HEK293 (cell line): Measurements from ENCODE around the gene HSP90AA1.

Experiments used
- CTCF ChIA-PET: fragments of 350-600 bp; formaldehyde crosslinking; extraction: SDS; loops from one replicate; lab custom pipeline; 2021; ENCODE audit warnings: antibody characterized with exemption; lab: Yijun Ruan, JAX
- POLR2A ChIA-PET: fragments of 300-600 bp; formaldehyde crosslinking; extraction: SDS; loops from one replicate; lab custom pipeline; 2020; ENCODE audit warnings: antibody characterized with exemption, inconsistent platforms; lab: Yijun Ruan, JAX
- H3K27ac ChIP-seq: fragments of 200-500 bp; sonication (Bioruptor generic); 2 replicates; pipeline ENCODE4 v1.5.1; 2014; ENCODE audit warnings: low read depth, low read length, control low read depth, inconsistent platforms; ENCODE audit errors: extremely low read depth
- H3K36me3 ChIP-seq, 2 experiments: fragments of 200-500 bp in 1 of 2; sonication (Bioruptor generic) in 1 of 2; 1 replicate in 1 of 2; 2 replicates in 1 of 2; pipeline ENCODE4 v1.5.1; 2014 to 2017; ENCODE audit warnings: inconsistent platforms in 2 of 2, low read length in 2 of 2; ENCODE audit not compliant: control insufficient read depth in 2 of 2, insufficient read depth in 1 of 2
- H3K4me1 ChIP-seq: fragments of 200-500 bp; sonication (Bioruptor generic); 2 replicates; pipeline ENCODE4 v1.5.1; 2014; ENCODE audit warnings: mild to moderate bottlenecking, low read length, inconsistent platforms; ENCODE audit not compliant: control insufficient read depth, insufficient read depth
- H3K4me3 ChIP-seq: 2 replicates; pipeline ENCODE4 v1.5.1; 2011; ENCODE audit warnings: low read depth, mild to moderate bottlenecking, control low read depth, low read length, moderate library complexity
- H3K9me3 ChIP-seq: fragments of 200-500 bp; sonication (Bioruptor generic); 2 replicates; pipeline ENCODE4 v1.5.1; 2014; ENCODE audit warnings: low read depth, low read length, inconsistent platforms; ENCODE audit not compliant: control insufficient read depth, insufficient read depth
- CTCF ChIP-seq: fragments of 450-650 bp; formaldehyde crosslinking; IDR thresholded peaks from 2 replicates; pipeline ENCODE4 v1.5.1; 2016; ENCODE audit warnings: missing biosample characterization, missing genetic modification characterization
- IKZF3 ChIP-seq: fragments of 450-650 bp; IDR thresholded peaks from 2 replicates; pipeline ENCODE4 v1.5.0; 2018; ENCODE audit warnings: missing biosample characterization, mild to moderate bottlenecking, missing genetic modification characterization, moderate library complexity
- OVOL3 ChIP-seq: fragments of 450-650 bp; formaldehyde crosslinking; IDR thresholded peaks from 2 replicates; pipeline ENCODE4 v1.5.1; 2016; ENCODE audit warnings: missing biosample characterization, missing genetic modification characterization
- PRDM10 ChIP-seq: fragments of 450-650 bp; formaldehyde crosslinking; IDR thresholded peaks from 2 replicates; pipeline ENCODE4 v1.5.1; 2016; ENCODE audit warnings: missing biosample characterization, missing genetic modification characterization
- RBAK ChIP-seq: fragments of 450-650 bp; formaldehyde crosslinking; IDR thresholded peaks from 2 replicates; pipeline ENCODE4 v1.5.1; 2016; ENCODE audit warnings: missing biosample characterization, missing genetic modification characterization
- TRIM28 ChIP-seq: IDR thresholded peaks from 2 replicates; pipeline ENCODE4 v1.6.1; 2011; ENCODE audit warnings: low read length, control low read depth, borderline replicate concordance
- ZBTB1 ChIP-seq: fragments of 450-650 bp; formaldehyde crosslinking; IDR thresholded peaks from 2 replicates; pipeline ENCODE4 v1.5.1; 2016; ENCODE audit warnings: missing biosample characterization, missing genetic modification characterization
- ZNF114 ChIP-seq: fragments of 450-650 bp; formaldehyde crosslinking; IDR thresholded peaks from 2 replicates; pipeline ENCODE4 v1.5.0; 2017; ENCODE audit warnings: missing biosample characterization, missing genetic modification characterization
- ZNF169 ChIP-seq: fragments of 450-650 bp; formaldehyde crosslinking; IDR thresholded peaks from 2 replicates; pipeline ENCODE4 v1.5.1; 2016; ENCODE audit warnings: missing biosample characterization, missing genetic modification characterization
- ZNF214 ChIP-seq: fragments of 450-650 bp; formaldehyde crosslinking; IDR thresholded peaks from 2 replicates; pipeline ENCODE4 v1.5.1; 2017; ENCODE audit warnings: missing biosample characterization, mild to moderate bottlenecking, missing genetic modification characterization, borderline replicate concordance
- ZNF280C ChIP-seq: fragments of 450-650 bp; formaldehyde crosslinking; IDR thresholded peaks from 2 replicates; pipeline ENCODE4 v1.5.1; 2016; ENCODE audit warnings: missing biosample characterization, missing genetic modification characterization
- ZNF350 ChIP-seq: fragments of 450-650 bp; formaldehyde crosslinking; IDR thresholded peaks from 2 replicates; pipeline ENCODE4 v1.5.0; 2017; ENCODE audit warnings: missing biosample characterization, mild to moderate bottlenecking, missing genetic modification characterization
- ZNF416 ChIP-seq: fragments of 450-650 bp; formaldehyde crosslinking; IDR thresholded peaks from 2 replicates; pipeline ENCODE4 v1.5.1; 2016; ENCODE audit warnings: missing biosample characterization, missing genetic modification characterization
- ZNF48 ChIP-seq: fragments of 450-650 bp; formaldehyde crosslinking; IDR thresholded peaks from 2 replicates; pipeline ENCODE4 v1.5.1; 2016; ENCODE audit warnings: missing biosample characterization, missing genetic modification characterization
- ZNF514 ChIP-seq: fragments of 450-650 bp; formaldehyde crosslinking; IDR thresholded peaks from 2 replicates; pipeline ENCODE4 v1.5.1; 2016; ENCODE audit warnings: missing biosample characterization, missing genetic modification characterization
- ZNF571 ChIP-seq: fragments of 450-650 bp; formaldehyde crosslinking; IDR thresholded peaks from 2 replicates; pipeline ENCODE4 v1.5.0; 2017; ENCODE audit warnings: missing biosample characterization, missing genetic modification characterization
- ZNF629 ChIP-seq: fragments of 450-650 bp; formaldehyde crosslinking; IDR thresholded peaks from 2 replicates; pipeline ENCODE4 v1.5.1; 2017; ENCODE audit warnings: missing biosample characterization, missing genetic modification characterization
- ZNF654 ChIP-seq: fragments of 450-650 bp; formaldehyde crosslinking; IDR thresholded peaks from 2 replicates; pipeline ENCODE4 v1.5.1; 2016; ENCODE audit warnings: low read depth, missing biosample characterization, missing genetic modification characterization
- ZNF747 ChIP-seq: fragments of 450-650 bp; formaldehyde crosslinking; IDR thresholded peaks from 2 replicates; pipeline ENCODE4 v1.5.1; 2016; ENCODE audit warnings: missing biosample characterization, missing genetic modification characterization
- ZSCAN23 ChIP-seq: fragments of 450-650 bp; formaldehyde crosslinking; IDR thresholded peaks from 2 replicates; pipeline ENCODE4 v1.5.1; 2016; ENCODE audit warnings: missing biosample characterization, missing genetic modification characterization
- ZSCAN4 ChIP-seq: fragments of 450-650 bp; formaldehyde crosslinking; IDR thresholded peaks from 2 replicates; pipeline ENCODE4 v1.5.1; 2017; ENCODE audit warnings: missing biosample characterization, missing genetic modification characterization

HSP90AA1 gene

GRCh38 chr14:102105369-102105768 is 18.5 kb upstream of the HSP90AA1 start:
- TF ChIP-seq ZNF416 (tag by site-specific recombination) = no peak
- no peak for TF ChIP-seq CTCF (tag by site-specific recombination)
- TF ChIP-seq ZNF654 (tag by site-specific recombination) = no peak
- TF ChIP-seq ZSCAN4 (tag by site-specific recombination) = no peak
- no peak for TF ChIP-seq ZNF48
- TF ChIP-seq RBAK (tag by site-specific recombination) = no peak
- no peak for TF ChIP-seq ZNF571 (tag by site-specific recombination)
- no peak for TF ChIP-seq ZNF169 (tag by site-specific recombination)
- TF ChIP-seq ZNF280C (tag by site-specific recombination) = no peak
- TF ChIP-seq ZNF629 (tag by site-specific recombination) = no peak
- TF ChIP-seq ZNF747 (tag by site-specific recombination) = no peak
- TF ChIP-seq ZNF114 (tag by site-specific recombination) = no peak
- no peak for TF ChIP-seq TRIM28
- TF ChIP-seq ZBTB1 (tag by site-specific recombination) = no peak
- no peak for TF ChIP-seq ZNF214 (tag by site-specific recombination)
- Histone ChIP-seq H3K9me3 (no peaks in the 10 kb centered on the region), H3K4me3 (no peak overlapping the region), H3K4me1 (no peaks in the 10 kb centered on the region), H3K36me3 (no peaks in the 10 kb centered on the region; a peak in 1 of 3 replicates), H3K27ac (no peak overlapping the region)
- ChIA-PET POLR2A (no interaction called here), CTCF (interaction anchor here (0.7 to 3.5 kb wide), 2 partner anchors 9 to 27 kb away, joined by 4 to 29 read pairs; no protein-coding TSS in a partner anchor)

GRCh38 chr14:102103062-102103695 is 16.3 kb upstream of the HSP90AA1 start:
- no peaks in the 10 kb centered on the region for H3K4me1 ChIP-seq
- H3K4me3 ChIP-seq = no peak overlapping the region
- H3K9me3 ChIP-seq = no peaks in the 10 kb centered on the region
- no peak overlapping the region for H3K27ac ChIP-seq
- H3K36me3 ChIP-seq = no peaks in the 10 kb centered on the region; a peak in 1 of 3 replicates
- TF ChIP-seq IKZF3 (tag by site-specific recombination) = no peak
- TF ChIP-seq ZSCAN23 (tag by site-specific recombination) = no peak
- TF ChIP-seq ZNF350 (tag by site-specific recombination) = no peak
- no peak for TF ChIP-seq OVOL3 (tag by site-specific recombination)
- no peak for TF ChIP-seq ZNF514 (tag by site-specific recombination)
- TF ChIP-seq PRDM10 (tag by site-specific recombination) = no peak
- ChIA-PET CTCF (no interaction called here), POLR2A (no interaction called here)
